WTC11 (cell line): ENCODE results near the gene KLHL40. TPM values are rescaled to one million over a fixed set of nuclear protein-coding genes. Genes with fewer than 3 reads are reported as not detected.

Experiments
- ATAC-seq: fragments of 200-7000 bp; cut with Tn5 transposase; 2 replicates; pipeline ENCODE4 v1.10.0; 2021; ENCODE audit warnings: mild to moderate bottlenecking, moderate library complexity
- CTCF ChIA-PET: fragments of 300-600 bp; sonication (Branson Sonifier 250); formaldehyde crosslinking; loops from one replicate; lab custom pipeline; 2021; ENCODE audit warnings: antibody characterized with exemption; lab: Charles Lee
- POLR2A ChIA-PET: fragments of 350-600 bp; sonication (Branson Sonifier 250); formaldehyde crosslinking; loops from one replicate; lab custom pipeline; 2021; ENCODE audit warnings: antibody characterized with exemption; lab: Charles Lee
- DNase-seq: peaks from one replicate; pipeline ENCODE4 v3.0.0; 2021; ENCODE audit warnings: low spot score
- H3K27ac Mint-ChIP-seq: 2 replicates; pipeline ENCODE4 v1.8.0; 2021; ENCODE audit warnings: mixed read lengths
- H3K27me3 Mint-ChIP-seq: 2 replicates; pipeline ENCODE4 v1.8.0; 2021; ENCODE audit warnings: low read depth, mild to moderate bottlenecking, moderate library complexity, mixed read lengths
- H3K36me3 Mint-ChIP-seq: 2 replicates; pipeline ENCODE4 v1.8.0; 2021; ENCODE audit warnings: mixed read lengths
- H3K4me1 Mint-ChIP-seq: 2 replicates; pipeline ENCODE4 v1.8.0; 2022; ENCODE audit warnings: mixed read lengths
- H3K4me3 Mint-ChIP-seq: 2 replicates; pipeline ENCODE4 v1.8.0; 2021; ENCODE audit warnings: mild to moderate bottlenecking, moderate library complexity, mixed read lengths
- H3K9me3 Mint-ChIP-seq: 2 replicates; pipeline ENCODE4 v1.8.0; 2021; ENCODE audit warnings: mixed read lengths
- CDX4 ChIP-seq: fragments of 250-450 bp; sonication (Bioruptor Pico); IDR thresholded peaks from 2 replicates; pipeline ENCODE4 v1.9.0; 2021; ENCODE audit warnings: moderate library complexity, mild to moderate bottlenecking, inconsistent platforms, borderline replicate concordance
- E2F5 ChIP-seq: sonication (generic); formaldehyde crosslinking; IDR thresholded peaks from 2 replicates; pipeline ENCODE4 v1.8.1; 2022; ENCODE audit warnings: mild to moderate bottlenecking, moderate library complexity, missing genetic modification reagents
- EMX1 ChIP-seq: fragments of 250-450 bp; sonication (Bioruptor Pico); IDR thresholded peaks from 2 replicates; pipeline ENCODE4 v1.8.0; 2021; ENCODE audit warnings: mild to moderate bottlenecking
- ERG ChIP-seq: fragments of 250-450 bp; sonication (Bioruptor Pico); IDR thresholded peaks from 2 replicates; pipeline ENCODE4 v1.8.0; 2021; ENCODE audit warnings: mild to moderate bottlenecking
- ESRRA ChIP-seq: sonication (generic); formaldehyde crosslinking; IDR thresholded peaks from 2 replicates; pipeline ENCODE4 v1.8.1; 2022; ENCODE audit warnings: mild to moderate bottlenecking, missing genetic modification reagents, borderline replicate concordance
- ETV6 ChIP-seq: sonication (generic); formaldehyde crosslinking; IDR thresholded peaks from 2 replicates; pipeline ENCODE4 v1.8.1; 2022; ENCODE audit warnings: mild to moderate bottlenecking, missing genetic modification reagents
- GABPB1 ChIP-seq: sonication (generic); formaldehyde crosslinking; IDR thresholded peaks from 2 replicates; pipeline ENCODE4 v1.8.1; 2023; ENCODE audit warnings: mild to moderate bottlenecking, missing genetic modification reagents
- GTF2I ChIP-seq: fragments of 250-450 bp; sonication (Bioruptor Pico); conservative IDR thresholded peaks from 2 replicates; pipeline ENCODE4 v1.4.0; 2021; ENCODE audit warnings: mild to moderate bottlenecking
- HMGXB4 ChIP-seq: sonication (generic); formaldehyde crosslinking; IDR thresholded peaks from 2 replicates; pipeline ENCODE4 v1.8.1; 2023; ENCODE audit warnings: mild to moderate bottlenecking, moderate library complexity, missing genetic modification reagents
- JUN ChIP-seq: sonication (generic); formaldehyde crosslinking; IDR thresholded peaks from 2 replicates; pipeline ENCODE4 v1.8.0; 2023; ENCODE audit warnings: mild to moderate bottlenecking, missing genetic modification reagents
- KAT7 ChIP-seq: sonication (generic); formaldehyde crosslinking; IDR thresholded peaks from 2 replicates; pipeline ENCODE4 v1.8.1; 2023; ENCODE audit warnings: missing genetic modification reagents, mild to moderate bottlenecking, borderline replicate concordance
- MAX ChIP-seq: sonication (generic); formaldehyde crosslinking; IDR thresholded peaks from 2 replicates; pipeline ENCODE4 v1.8.0; 2022; ENCODE audit warnings: mild to moderate bottlenecking, missing genetic modification reagents
- NFATC4 ChIP-seq: fragments of 250-450 bp; sonication (Bioruptor Pico); IDR thresholded peaks from 2 replicates; pipeline ENCODE4 v1.9.0; 2021; ENCODE audit warnings: mild to moderate bottlenecking
- NFE2L1 ChIP-seq: sonication (generic); formaldehyde crosslinking; IDR thresholded peaks from 2 replicates; pipeline ENCODE4 v1.8.1; 2023; ENCODE audit warnings: missing genetic modification reagents
- NR1H2 ChIP-seq: sonication (generic); formaldehyde crosslinking; IDR thresholded peaks from 2 replicates; pipeline ENCODE4 v1.9.0; 2021; ENCODE audit warnings: mild to moderate bottlenecking, moderate library complexity, missing genetic modification reagents
- PRRX2 ChIP-seq: fragments of 250-450 bp; sonication (Bioruptor Pico); IDR thresholded peaks from 2 replicates; pipeline ENCODE4 v1.8.0; 2021; ENCODE audit warnings: mild to moderate bottlenecking
- STAT6 ChIP-seq: sonication (generic); formaldehyde crosslinking; conservative IDR thresholded peaks from 2 replicates; pipeline ENCODE4 v1.8.1; 2023; ENCODE audit warnings: mild to moderate bottlenecking, low read depth, missing genetic modification reagents, moderate library complexity
- TEAD4 ChIP-seq: sonication (generic); formaldehyde crosslinking; IDR thresholded peaks from 2 replicates; pipeline ENCODE4 v1.8.0; 2022; ENCODE audit warnings: mild to moderate bottlenecking, missing genetic modification reagents
- USF1 ChIP-seq: sonication (generic); formaldehyde crosslinking; IDR thresholded peaks from 2 replicates; pipeline ENCODE4 v1.8.0; 2022; ENCODE audit warnings: mild to moderate bottlenecking, missing genetic modification reagents
- ZBTB21 ChIP-seq: sonication (generic); formaldehyde crosslinking; IDR thresholded peaks from 2 replicates; pipeline ENCODE4 v1.8.1; 2023; ENCODE audit warnings: mild to moderate bottlenecking, missing genetic modification reagents, borderline replicate concordance
- ZBTB43 ChIP-seq: sonication (generic); formaldehyde crosslinking; IDR thresholded peaks from 2 replicates; pipeline ENCODE4 v1.8.1; 2023; ENCODE audit warnings: mild to moderate bottlenecking, missing genetic modification reagents
- ZNF121 ChIP-seq: sonication (generic); formaldehyde crosslinking; IDR thresholded peaks from 2 replicates; pipeline ENCODE4 v1.8.0; 2023; ENCODE audit warnings: missing genetic modification reagents
- ZNF138 ChIP-seq: sonication (generic); formaldehyde crosslinking; conservative IDR thresholded peaks from 2 replicates; pipeline ENCODE4 v1.8.1; 2022; ENCODE audit warnings: mild to moderate bottlenecking, moderate library complexity, missing genetic modification reagents
- ZNF263 ChIP-seq: sonication (generic); formaldehyde crosslinking; IDR thresholded peaks from 2 replicates; pipeline ENCODE4 v1.8.1; 2022; ENCODE audit warnings: low read depth, mild to moderate bottlenecking, moderate library complexity, missing genetic modification reagents
- total RNA-seq: library from RNA; stranded (reverse); gene quantifications from 3 replicates; pipeline ENCODE4 v1.2.3, GENCODE V29; 2021

KLHL40 gene
- total RNA-seq, 1 experiment from 2014 or later: not detected

- no peak for TF ChIP-seq ZNF263 (CRISPR knock-in tag)
- TF ChIP-seq TEAD4 (CRISPR knock-in tag): no peak
- no peak for TF ChIP-seq ERG (CRISPR knock-in tag)
- TF ChIP-seq CDX4 (CRISPR knock-in tag): no peak
- TF ChIP-seq KAT7 (CRISPR knock-in tag): no peak
- TF ChIP-seq NFE2L1 (CRISPR knock-in tag): no peak
- no peak for TF ChIP-seq E2F5 (CRISPR knock-in tag)
- TF ChIP-seq STAT6: no peak
- TF ChIP-seq JUN (CRISPR knock-in tag): no peak
- TF ChIP-seq, all 79 proteins: peak for 0
Measured at GRCh38 chr3:42653560-42654330, 31.6 kb upstream of the KLHL40 start, which contains the start of gene ZBTB47 (continued).

GRCh38 chr3:42654331-42655201 lies 30.8 kb upstream of the KLHL40 start:
- Mint-ChIP-seq H3K4me3 (peak overlapping the region; percentile 45), H3K27me3 (no peaks in the 10 kb centered on the region), H3K4me1 (peaks cover 43% of the 10 kb centered on the region), H3K36me3 (no peaks in the 10 kb centered on the region; the same call in 1 of the 2 replicates), H3K27ac (no peak overlapping the region), H3K9me3 (no peaks in the 10 kb centered on the region)
- POLR2A ChIA-PET: no interaction called here
- CTCF ChIA-PET: interaction anchor here (0.9 to 1.8 kb wide), 7 partner anchors 57 to 176 kb away, joined by 3 to 5 read pairs (median 4); no protein-coding TSS in a partner anchor
- peak; percentile 56 for ATAC-seq
- peak; percentile 85 for DNase-seq
- TF ChIP-seq GABPB1 (CRISPR knock-in tag) (no peak), USF1 (CRISPR knock-in tag) (peak; percentile 87), NFATC4 (CRISPR knock-in tag) (no peak), ETV6 (peak; percentile 57; the same call in 1 of the 2 replicates), ESRRA (CRISPR knock-in tag) (no peak), GTF2I (CRISPR knock-in tag) (peak; percentile 58; the same call in 1 of the 2 replicates), MAX (CRISPR knock-in tag) (peak; percentile 97), HMGXB4 (CRISPR knock-in tag) (peak; percentile 39; the same call in 1 of the 2 replicates), ZBTB21 (no peak), CDX4 (CRISPR knock-in tag) (no peak), PRRX2 (CRISPR knock-in tag) (peak; percentile 60; the same call in 1 of the 2 replicates), EMX1 (no peak), ZNF138 (CRISPR knock-in tag) (no peak), ZBTB43 (CRISPR knock-in tag) (no peak), NR1H2 (CRISPR knock-in tag) (no peak), ZNF121 (no peak)
